Thyroid gland (tissue), 4 donors: ENCODE data around the gene TMEM259.

Source experiments
- POLR2A ChIP-seq, 2 donors: fragments of 450-650 bp; IDR thresholded peaks; one replicate each; pipeline ENCODE4 v1.6.1; 2017; ENCODE audit warnings: antibody characterized with exemption in 2 of 2, mild to moderate bottlenecking in 2 of 2, moderate library complexity in 1 of 2
- TF ChIP-seq, protein P1 (sequence below), 6 experiments: fragments of 200-600 bp in 3 of 6; fragments of 450-650 bp in 3 of 6; sonication (generic) in 3 of 6; IDR thresholded peaks; one replicate each; pipeline ENCODE4 v1.5.1; 2016 to 2019; ENCODE audit warnings: antibody characterized with exemption in 6 of 6, mild to moderate bottlenecking in 2 of 6, inconsistent platforms in 1 of 6, moderate library complexity in 1 of 6

- TF ChIP-seq, protein P1, sequence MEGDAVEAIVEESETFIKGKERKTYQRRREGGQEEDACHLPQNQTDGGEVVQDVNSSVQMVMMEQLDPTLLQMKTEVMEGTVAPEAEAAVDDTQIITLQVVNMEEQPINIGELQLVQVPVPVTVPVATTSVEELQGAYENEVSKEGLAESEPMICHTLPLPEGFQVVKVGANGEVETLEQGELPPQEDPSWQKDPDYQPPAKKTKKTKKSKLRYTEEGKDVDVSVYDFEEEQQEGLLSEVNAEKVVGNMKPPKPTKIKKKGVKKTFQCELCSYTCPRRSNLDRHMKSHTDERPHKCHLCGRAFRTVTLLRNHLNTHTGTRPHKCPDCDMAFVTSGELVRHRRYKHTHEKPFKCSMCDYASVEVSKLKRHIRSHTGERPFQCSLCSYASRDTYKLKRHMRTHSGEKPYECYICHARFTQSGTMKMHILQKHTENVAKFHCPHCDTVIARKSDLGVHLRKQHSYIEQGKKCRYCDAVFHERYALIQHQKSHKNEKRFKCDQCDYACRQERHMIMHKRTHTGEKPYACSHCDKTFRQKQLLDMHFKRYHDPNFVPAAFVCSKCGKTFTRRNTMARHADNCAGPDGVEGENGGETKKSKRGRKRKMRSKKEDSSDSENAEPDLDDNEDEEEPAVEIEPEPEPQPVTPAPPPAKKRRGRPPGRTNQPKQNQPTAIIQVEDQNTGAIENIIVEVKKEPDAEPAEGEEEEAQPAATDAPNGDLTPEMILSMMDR (IDR thresholded peaks at IDR 0.05): no peak
- TF ChIP-seq POLR2A (IDR thresholded peaks at IDR 0.05): no peak
Observed at GRCh38 chr19:988510-988909, 32.4 kb downstream of the TMEM259 start.
